ENCODE data around the gene SPDYE8. TPM values are rescaled to one million over a fixed set of nuclear protein-coding genes. Genes with fewer than 3 reads are reported as not detected.
"Not testable (repeated sequence)": the region's sequence is repeated elsewhere in the genome, so short reads cannot be mapped to it uniquely, and the experiment has no call there.

SPDYE8 gene
- polyA plus RNA-seq, 1 donor = 0.27 TPM

- WGBS (ENCODE audit: insufficient coverage, low lambda C conversion rate) = no CpG with 5 or more reads among the region's 6 CpGs
- H3K4me3 ChIP-seq (ENCODE audit: low read length); H3K36me3 ChIP-seq (ENCODE audit: control insufficient read depth, insufficient read depth, low read length); H3K4me1 ChIP-seq (ENCODE audit: control insufficient read depth, insufficient read depth, low read length); DNase-seq; H3K27me3 ChIP-seq (ENCODE audit: control insufficient read depth, insufficient read depth, low read length); H3K9me3 ChIP-seq (ENCODE audit: control insufficient read depth, low read depth, low read length); H3K27ac ChIP-seq (ENCODE audit: low read length): not testable (repeated sequence)
These were observed 49.2 kb downstream of the SPDYE8 start for GRCh38 chr7:72980382-72980781.

GRCh38 chr7:72976434-72976833 lies 53.1 kb downstream of the SPDYE8 start:
- WGBS (ENCODE audit: insufficient coverage, low lambda C conversion rate) = no CpG with 5 or more reads among the region's 12 CpGs
- not testable (repeated sequence) for H3K9me3 ChIP-seq (ENCODE audit: control insufficient read depth, low read depth, low read length); H3K27ac ChIP-seq (ENCODE audit: low read length); H3K4me1 ChIP-seq (ENCODE audit: control insufficient read depth, insufficient read depth, low read length); H3K27me3 ChIP-seq (ENCODE audit: control insufficient read depth, insufficient read depth, low read length); H3K36me3 ChIP-seq (ENCODE audit: control insufficient read depth, insufficient read depth, low read length); DNase-seq; H3K4me3 ChIP-seq (ENCODE audit: low read length)

GRCh38 chr7:72975656-72976286 lies 53.8 kb downstream of the SPDYE8 start:
- H3K36me3 ChIP-seq (ENCODE audit: control insufficient read depth, insufficient read depth, low read length); H3K9me3 ChIP-seq (ENCODE audit: control insufficient read depth, low read depth, low read length); H3K4me1 ChIP-seq (ENCODE audit: control insufficient read depth, insufficient read depth, low read length); H3K4me3 ChIP-seq (ENCODE audit: low read length); DNase-seq; H3K27ac ChIP-seq (ENCODE audit: low read length); H3K27me3 ChIP-seq (ENCODE audit: control insufficient read depth, insufficient read depth, low read length): not testable (repeated sequence)
- no CpG with 5 or more reads among the region's 55 CpGs for WGBS (ENCODE audit: insufficient coverage, low lambda C conversion rate)

- H3K36me3 ChIP-seq (ENCODE audit: control insufficient read depth, insufficient read depth, low read length); H3K27me3 ChIP-seq (ENCODE audit: control insufficient read depth, insufficient read depth, low read length); H3K4me3 ChIP-seq (ENCODE audit: low read length); H3K27ac ChIP-seq (ENCODE audit: low read length); H3K9me3 ChIP-seq (ENCODE audit: control insufficient read depth, low read depth, low read length); H3K4me1 ChIP-seq (ENCODE audit: control insufficient read depth, insufficient read depth, low read length); DNase-seq: not testable (repeated sequence)
- no CpG with 5 or more reads among the region's 7 CpGs for WGBS (ENCODE audit: insufficient coverage, low lambda C conversion rate)
These were observed 54.8 kb downstream of the SPDYE8 start for GRCh38 chr7:72974781-72975180.

- not testable (repeated sequence) for H3K4me1 ChIP-seq (ENCODE audit: control insufficient read depth, insufficient read depth, low read length); H3K4me3 ChIP-seq (ENCODE audit: low read length); H3K27me3 ChIP-seq (ENCODE audit: control insufficient read depth, insufficient read depth, low read length); H3K36me3 ChIP-seq (ENCODE audit: control insufficient read depth, insufficient read depth, low read length); DNase-seq; H3K27ac ChIP-seq (ENCODE audit: low read length); H3K9me3 ChIP-seq (ENCODE audit: control insufficient read depth, low read depth, low read length)
- no CpG with 5 or more reads among the region's 6 CpGs for WGBS (ENCODE audit: insufficient coverage, low lambda C conversion rate)
These were observed 58.1 kb downstream of the SPDYE8 start for GRCh38 chr7:72971505-72971904.

Other genes with a start within 250 kb of the SPDYE8 start
- gene TYW1B, start 201.6 kb downstream of the SPDYE8 start, polyA plus RNA-seq = 7.1 TPM
- gene POM121, start 104.7 kb downstream of the SPDYE8 start, polyA plus RNA-seq = 44.6 TPM
- 0.88 TPM for gene TRIM74, start 60.3 kb downstream of the SPDYE8 start, polyA plus RNA-seq
- 0.51 TPM for gene SPDYE11, start 28.1 kb upstream of the SPDYE8 start, polyA plus RNA-seq
- 0.37 TPM for gene SPDYE9, start 56.3 kb upstream of the SPDYE8 start, polyA plus RNA-seq

Measured in large intestine (tissue), 3 donors.